Brain microvascular endothelial cell (primary cell): ENCODE data around the gene CHRNA9.
A peak's percentile ranks its signal among the peaks of the same experiment; 100 is the strongest.
"Not testable (repeated sequence)": the region's sequence is repeated elsewhere in the genome, so short reads cannot be mapped to it uniquely, and the experiment has no call there.

Source experiments
- DNase-seq: peaks from one replicate; pipeline ENCODE4 v3.0.0-alpha.2; 2020
- H3K27ac ChIP-seq: fragments of 250-450 bp; sonication (Bioruptor Pico); 2 replicates; pipeline ENCODE4 v1.5.1; 2020; ENCODE audit warnings: mild to moderate bottlenecking, moderate library complexity
- H3K27me3 ChIP-seq: fragments of 250-450 bp; sonication (Bioruptor Pico); replicated peaks from 2 replicates; pipeline ENCODE4 v1.5.1; 2020; ENCODE audit warnings: mild to moderate bottlenecking
- H3K36me3 ChIP-seq: fragments of 250-450 bp; sonication (Bioruptor Pico); replicated peaks from 2 replicates; pipeline ENCODE4 v1.5.1; 2020; ENCODE audit warnings: mild to moderate bottlenecking
- H3K4me3 ChIP-seq: 2 replicates; pipeline ENCODE4 v1.5.1; 2011; ENCODE audit warnings: low read depth, mild to moderate bottlenecking, control low read depth, low read length, moderate library complexity
- CTCF ChIP-seq: IDR thresholded peaks from 2 replicates; pipeline ENCODE4 v1.5.1; 2011; ENCODE audit warnings: low read depth, mild to moderate bottlenecking, moderate library complexity, low read length, control low read depth, inconsistent platforms; ENCODE audit errors: missing control alignments
- in situ Hi-C: cut with HindIII; loops from 2 replicates; pipeline ENCODE4 v1.10.0; 2017; ENCODE audit warnings: low sequenced_read_pairs, low pct_ligation_motif_present

The CHRNA9 gene

GRCh38 chr4:40334591-40335524, at the start of gene CHRNA9:
TSS of gene CHRNA9 (plus strand) at chr4:40335333. CDS start at chr4:40335468, 135 bp downstream.
- no peak for TF ChIP-seq CTCF
- H3K27me3 ChIP-seq, result no peaks in the 10 kb centered on the region
- no peak within 1 kb of the TSS for H3K4me3 ChIP-seq
- in situ Hi-C loops, result no loop called here
- no peak within 1 kb of the TSS for H3K27ac ChIP-seq
- no peaks in the 10 kb centered on the region for H3K36me3 ChIP-seq
- no peak for DNase-seq

- Histone ChIP-seq H3K27ac (no peak overlapping the region), H3K4me3 (no peak overlapping the region), H3K27me3 (no peaks in the 10 kb centered on the region), H3K36me3 (no peaks in the 10 kb centered on the region)
- TF ChIP-seq CTCF, result no peak
- DNase-seq, result no peak
- in situ Hi-C loops, result no loop called here
Observed at GRCh38 chr4:40285692-40286091, 49.4 kb upstream of the CHRNA9 start.

GRCh38 chr4:40288566-40288965, 46.6 kb upstream of the CHRNA9 start:
- Histone ChIP-seq H3K27ac (no peak overlapping the region), H3K4me3 (no peak overlapping the region), H3K27me3 (no peaks in the 10 kb centered on the region), H3K36me3 (no peaks in the 10 kb centered on the region)
- DNase-seq, result no peak
- in situ Hi-C loops, result no loop called here
- no peak for TF ChIP-seq CTCF

GRCh38 chr4:40289366-40290188, 45.6 kb upstream of the CHRNA9 start:
- DNase-seq, result peak; percentile 12
- in situ Hi-C loops, result no loop called here
- no peak for TF ChIP-seq CTCF

GRCh38 chr4:40290611-40291186, 44.4 kb upstream of the CHRNA9 start:
- DNase-seq, H3K4me3 ChIP-seq, H3K27ac ChIP-seq, in situ Hi-C loops, H3K36me3 ChIP-seq, H3K27me3 ChIP-seq: not testable (repeated sequence)

More at GRCh38 chr4:40289366-40290188, 45.6 kb upstream of the CHRNA9 start:
- Histone ChIP-seq H3K36me3 (no peaks in the 10 kb centered on the region), H3K27me3 (no peaks in the 10 kb centered on the region), H3K4me3 (no peak overlapping the region), H3K27ac (no peak overlapping the region)

- DNase-seq, result peak; percentile 5
- no peak overlapping the region for H3K4me3 ChIP-seq
- H3K27ac ChIP-seq, result no peak overlapping the region
- no peak for TF ChIP-seq CTCF
- in situ Hi-C loops, result no loop called here
- no peaks in the 10 kb centered on the region for H3K36me3 ChIP-seq
- no peaks in the 10 kb centered on the region for H3K27me3 ChIP-seq
Observed at GRCh38 chr4:40292313-40292759, 42.8 kb upstream of the CHRNA9 start.
